T-helper 22 cell (primary cell): ENCODE measurements around the gene SRCAP.

ENCODE experiments used
- DNase-seq: peaks from one replicate; pipeline ENCODE4 v3.0.0-alpha.2; 2020; ENCODE audit warnings: low read depth

The SRCAP gene

GRCh38 chr16:30698816-30699614, at the start of gene SRCAP:
Gene SRCAP, plus strand, starts transcription at chr16:30699171. Its CDS starts 1,654 bp downstream, at chr16:30700825.
- DNase-seq = peak; percentile 67

GRCh38 chr16:30649725-30650368, 49.1 kb upstream of the SRCAP start:
- no peak for DNase-seq

GRCh38 chr16:30650369-30651123, 48.4 kb upstream of the SRCAP start, which contains the start of gene PRR14:
Gene PRR14, plus strand, starts transcription at chr16:30650960. Its CDS starts 686 bp downstream, at chr16:30651646.
- DNase-seq = peak; percentile 99

GRCh38 chr16:30651124-30652004, 47.6 kb upstream of the SRCAP start:
- peak; percentile 76 for DNase-seq

- DNase-seq = no peak
These were observed 47.0 kb upstream of the SRCAP start for GRCh38 chr16:30652005-30652296.

- DNase-seq = no peak
These were observed 46.3 kb upstream of the SRCAP start for GRCh38 chr16:30652718-30653117.

- no peak for DNase-seq
These were observed 44.1 kb upstream of the SRCAP start for GRCh38 chr16:30654856-30655255.

- no peak for DNase-seq
These were observed 43.1 kb upstream of the SRCAP start for GRCh38 chr16:30655815-30656347.

- no peak for DNase-seq
These were observed 42.6 kb upstream of the SRCAP start for GRCh38 chr16:30656388-30656787.

GRCh38 chr16:30656974-30657865, 41.8 kb upstream of the SRCAP start:
- DNase-seq = no peak

GRCh38 chr16:30657866-30658730, 40.9 kb upstream of the SRCAP start, which contains the start of gene FBRS:
Gene FBRS, plus strand, starts transcription at chr16:30658431. Its CDS starts 1,088 bp downstream, at chr16:30659519.
- peak; percentile 100 for DNase-seq

GRCh38 chr16:30658731-30659506, 40.1 kb upstream of the SRCAP start:
- peak; percentile 94 for DNase-seq

- DNase-seq = peak; percentile 46
These were observed 39.2 kb upstream of the SRCAP start for GRCh38 chr16:30659507-30660423.

- peak; percentile 78 for DNase-seq
These were observed 38.3 kb upstream of the SRCAP start for GRCh38 chr16:30660424-30661261.

GRCh38 chr16:30662449-30662848, 36.5 kb upstream of the SRCAP start:
- DNase-seq = no peak

GRCh38 chr16:30663038-30663437, 35.9 kb upstream of the SRCAP start:
- DNase-seq = no peak

GRCh38 chr16:30663820-30664219, 35.2 kb upstream of the SRCAP start:
- no peak for DNase-seq
